DND-41 (cell line): Measurements from ENCODE around the gene CLK1.

ENCODE experiments used
- CTCF ChIP-seq: IDR thresholded peaks from 2 replicates; pipeline ENCODE4 v1.5.1; 2012; ENCODE audit warnings: borderline replicate concordance, low read length, moderate library complexity, mild to moderate bottlenecking; ENCODE audit not compliant: poor library complexity, severe bottlenecking; ENCODE audit errors: extremely low read depth
- EZH2 ChIP-seq: IDR thresholded peaks from 3 replicates; pipeline ENCODE4 v1.6.1; 2012; ENCODE audit warnings: borderline replicate concordance, low read depth, mild to moderate bottlenecking, moderate library complexity, low read length, inconsistent platforms; ENCODE audit not compliant: severe bottlenecking

DNA sequence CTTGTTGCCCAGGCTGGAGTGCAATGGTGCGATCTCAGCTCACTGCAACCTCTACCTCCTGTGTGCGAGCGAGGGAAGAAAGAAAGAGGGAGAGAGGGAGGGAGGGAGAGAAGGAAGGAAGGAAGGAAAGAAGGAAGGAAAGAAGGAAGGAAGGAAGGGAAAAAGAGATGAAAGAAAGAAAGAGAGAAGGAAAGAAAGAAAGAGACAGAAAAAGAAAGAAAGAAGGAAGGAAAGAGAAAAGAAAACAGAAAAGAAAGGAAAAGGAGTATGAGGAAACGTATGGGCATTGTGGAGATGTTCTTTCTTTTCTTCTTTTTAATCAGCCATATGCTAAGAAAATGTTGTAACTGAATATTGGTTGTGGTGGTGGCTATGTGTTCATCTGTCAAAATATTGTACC lies 16.5 kb downstream of the CLK1 start:
- TF ChIP-seq CTCF, result no peak
- no peak for TF ChIP-seq EZH2
